HTR-8/SVneo (cell line): Measurements from ENCODE around the gene RAPGEF6.
"Not testable (repeated sequence)": the region's sequence is repeated elsewhere in the genome, so short reads cannot be mapped to it uniquely, and the experiment has no call there.

ENCODE experiments used
- DNase-seq: peaks from one replicate; pipeline ENCODE4 v3.0.0; 2011; ENCODE audit warnings: low spot score, mixed read lengths; ENCODE audit not compliant: insufficient read length
- FAIRE-seq: peaks from 2 replicates; lab custom pipeline; 2011; peaks lifted over from hg19 to GRCh38; lab: Jason Lieb, UNC

The RAPGEF6 gene

GRCh38 chr5:131611064-131611381 lies 24.0 kb downstream of the RAPGEF6 start:
- FAIRE-seq (no peak), DNase-seq (no peak)

DNA sequence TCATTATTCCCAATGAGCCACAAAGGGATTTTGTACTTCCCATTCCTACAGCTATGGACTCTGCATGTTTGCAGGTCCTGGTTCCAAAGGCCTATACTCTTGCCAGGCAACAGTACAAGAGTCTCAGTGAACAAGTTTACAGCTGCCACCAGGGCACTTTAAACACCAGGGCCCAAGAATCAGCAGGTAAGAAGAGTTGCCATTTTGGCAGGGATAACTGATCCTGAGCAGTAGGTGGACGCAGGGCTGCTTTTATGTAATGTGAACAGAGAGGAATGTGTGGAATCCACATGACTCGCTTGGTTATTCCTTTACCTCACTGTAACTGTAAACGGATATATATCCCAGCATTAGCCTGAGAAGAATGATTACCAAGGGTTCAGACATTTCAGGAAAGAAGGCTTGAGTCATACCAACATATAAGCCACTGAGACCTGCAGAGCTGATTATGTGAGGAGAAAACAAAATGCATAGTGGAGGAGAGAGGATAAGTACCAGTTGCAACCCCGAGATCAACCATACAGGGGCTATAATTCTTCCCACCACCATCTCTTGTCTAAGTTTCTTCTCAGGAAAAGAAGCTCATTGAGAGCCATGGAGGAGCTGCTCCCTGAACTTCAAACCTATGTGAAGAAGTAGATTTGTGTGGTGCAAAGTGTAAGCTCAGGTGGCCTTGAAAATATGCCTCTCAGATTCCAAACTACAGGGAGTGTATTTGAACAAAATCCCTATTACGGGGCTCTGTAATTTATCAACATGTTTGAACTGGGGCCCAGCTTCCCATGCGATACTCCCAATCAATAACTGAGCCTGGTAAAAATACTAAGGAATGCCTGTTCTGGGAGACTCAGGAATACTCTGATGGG lies 24.6 kb downstream of the RAPGEF6 start:
- FAIRE-seq (peak; percentile 31), DNase-seq (peak; percentile 75)

DNA sequence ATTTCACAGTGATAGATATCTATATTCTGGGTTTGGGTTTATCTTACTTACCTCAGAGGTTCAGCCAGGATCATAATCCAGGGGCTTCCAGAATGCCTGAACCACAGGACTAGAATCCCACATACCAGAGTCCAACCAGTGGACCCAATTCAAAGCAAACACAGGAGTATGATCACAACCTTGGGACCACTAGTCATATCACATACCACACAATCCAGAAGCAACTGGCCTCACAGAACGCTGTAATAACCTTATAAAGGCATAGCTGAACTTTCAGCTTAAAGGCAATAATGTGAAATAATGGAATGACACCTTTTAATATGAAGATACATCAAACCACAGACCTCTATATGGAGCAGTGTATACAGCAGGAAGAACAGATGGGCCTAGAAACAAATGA lies 25.3 kb downstream of the RAPGEF6 start:
- DNase-seq: no peak
- FAIRE-seq: no peak

DNA sequence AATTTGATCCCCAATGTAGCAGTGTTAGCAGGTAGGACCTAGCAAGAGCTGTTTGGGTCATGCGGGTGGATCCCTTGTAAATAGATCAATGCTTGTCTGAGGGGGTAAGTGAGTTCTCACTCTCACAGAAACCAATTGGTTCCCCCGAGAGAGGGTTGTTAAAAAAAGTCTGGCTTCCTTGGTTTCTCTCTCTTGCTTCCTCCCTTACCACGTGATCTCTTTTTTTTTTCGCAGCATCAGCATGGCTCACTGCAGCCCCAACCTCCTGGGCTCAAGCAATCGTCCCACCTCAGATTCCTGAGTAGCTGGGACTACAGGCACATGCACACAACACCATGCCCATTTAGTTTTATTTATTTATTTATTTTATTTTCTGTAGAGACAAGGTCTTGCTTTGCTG lies 26.4 kb downstream of the RAPGEF6 start:
- DNase-seq: no peak
- FAIRE-seq: no peak

GRCh38 chr5:131607903-131608540 lies 27.0 kb downstream of the RAPGEF6 start:
- FAIRE-seq (no peak), DNase-seq (no peak)

DNA sequence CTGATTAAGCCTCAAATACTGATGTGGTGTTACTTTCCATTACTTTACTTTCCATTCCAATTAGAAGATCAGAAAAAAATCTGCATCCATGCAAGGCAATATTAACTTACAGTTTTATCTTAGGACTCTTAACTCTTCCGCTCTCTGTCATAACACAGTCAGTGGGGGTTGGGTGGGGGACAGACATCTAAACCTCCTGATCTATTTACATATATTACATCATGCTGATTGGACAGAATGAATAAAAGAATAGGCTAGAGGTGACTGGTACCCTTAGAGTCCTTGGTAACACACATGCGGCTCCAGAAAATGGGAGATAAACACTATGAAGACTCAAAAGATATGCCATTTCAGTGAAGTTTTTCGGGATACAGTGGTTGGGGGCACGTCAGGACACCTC lies 27.6 kb downstream of the RAPGEF6 start:
- FAIRE-seq: no peak
- DNase-seq: no peak

DNA sequence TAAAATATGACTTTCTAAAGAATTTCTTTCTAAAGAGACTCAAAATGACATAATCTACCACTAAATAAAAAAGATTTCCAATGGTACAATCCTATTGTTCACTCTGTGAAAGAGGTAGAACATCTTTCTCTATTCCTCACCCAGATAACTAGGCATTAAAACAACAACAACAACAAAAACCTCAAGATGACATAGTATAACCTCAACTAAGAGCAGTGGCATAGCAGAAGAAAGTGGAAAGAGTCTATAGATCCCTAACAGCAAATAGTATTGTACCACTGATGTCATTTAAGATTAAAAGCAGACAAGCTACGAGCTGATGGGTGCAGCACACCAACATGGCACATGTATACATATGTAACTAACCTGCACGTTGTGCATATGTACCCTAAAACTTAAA lies 29.9 kb downstream of the RAPGEF6 start:
- no peak for DNase-seq
- FAIRE-seq: no peak

GRCh38 chr5:131595088-131596033 lies 39.7 kb downstream of the RAPGEF6 start:
- DNase-seq: no peak
- FAIRE-seq: no peak

DNA sequence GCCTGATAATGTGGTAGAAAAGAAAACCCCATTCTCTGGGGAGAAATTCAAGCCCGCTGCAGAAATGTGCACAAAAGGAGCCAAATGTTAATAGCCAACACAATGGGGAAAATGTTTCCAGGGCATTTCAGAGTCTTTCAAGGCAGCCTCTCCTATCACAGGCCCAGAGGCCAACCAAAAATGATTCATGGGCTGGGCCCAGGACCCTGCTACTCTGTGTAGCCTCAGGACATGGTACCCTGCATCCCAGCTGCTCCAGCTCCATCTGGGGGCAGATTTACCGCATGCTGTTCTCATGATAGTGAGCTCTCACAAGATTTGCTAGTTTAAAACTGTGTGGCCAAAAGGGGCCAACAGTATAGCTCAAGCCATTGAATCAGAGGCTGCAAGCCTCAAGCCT lies 41.1 kb downstream of the RAPGEF6 start:
- FAIRE-seq: no peak
- DNase-seq: no peak

- not testable (repeated sequence) for DNase-seq, FAIRE-seq
Observed at GRCh38 chr5:131593436-131593835, 41.6 kb downstream of the RAPGEF6 start.

- FAIRE-seq (peak; percentile 49), DNase-seq (peak; percentile 57)
Observed at GRCh38 chr5:131589510-131590348, 45.3 kb downstream of the RAPGEF6 start.

- DNase-seq (no peak), FAIRE-seq (no peak)
Observed at GRCh38 chr5:131587541-131587940, 47.5 kb downstream of the RAPGEF6 start.

DNA sequence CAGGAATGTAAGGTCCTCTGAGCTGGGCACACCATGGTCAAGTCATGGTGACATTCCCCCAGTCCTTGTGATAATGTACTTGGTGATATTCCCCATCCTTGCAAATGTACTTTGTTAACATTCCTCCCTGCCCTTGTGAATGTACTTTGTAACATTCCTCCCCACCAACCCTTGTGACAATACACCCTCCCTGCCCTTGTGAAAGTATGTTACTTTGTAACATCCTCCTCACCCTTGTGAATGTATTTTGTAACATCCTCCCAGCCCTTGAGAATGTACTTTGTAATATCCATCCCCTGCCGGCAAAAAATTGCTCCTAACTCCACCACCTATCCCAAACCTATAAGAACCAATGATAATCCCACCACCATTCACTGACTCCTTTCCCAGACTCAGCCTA lies 53.3 kb downstream of the RAPGEF6 start:
- DNase-seq (no peak), FAIRE-seq (no peak)

- DNase-seq (no peak), FAIRE-seq (no peak)
Observed at GRCh38 chr5:131579917-131580671, 54.9 kb downstream of the RAPGEF6 start.

- FAIRE-seq: no peak
Observed at GRCh38 chr5:131575660-131576227, 59.3 kb downstream of the RAPGEF6 start.

GRCh38 chr5:131571669-131572168 lies 63.3 kb downstream of the RAPGEF6 start:
- DNase-seq (no peak), FAIRE-seq (no peak)

More at GRCh38 chr5:131575660-131576227, 59.3 kb downstream of the RAPGEF6 start:
- no peak for DNase-seq

DNA sequence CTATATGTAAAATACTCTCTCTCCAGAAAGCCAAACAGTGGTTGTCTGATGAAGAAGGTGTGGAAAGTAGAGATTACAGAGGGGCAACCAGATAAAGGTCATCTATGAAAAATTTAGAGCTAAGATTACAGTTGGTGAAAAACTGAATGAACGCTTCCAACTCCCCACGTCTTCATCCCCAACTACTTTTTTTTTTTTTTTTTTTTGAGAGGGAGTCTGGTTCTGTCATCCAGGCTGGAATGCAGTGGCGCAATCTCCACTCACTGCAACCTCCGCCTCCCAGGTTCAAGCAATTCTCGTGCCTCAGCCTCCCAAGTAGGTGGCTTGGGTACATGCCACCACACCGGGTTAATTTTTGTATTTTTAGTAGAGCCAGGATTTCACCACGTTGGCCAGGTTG lies 64.3 kb downstream of the RAPGEF6 start:
- FAIRE-seq (no peak), DNase-seq (no peak)

DNA sequence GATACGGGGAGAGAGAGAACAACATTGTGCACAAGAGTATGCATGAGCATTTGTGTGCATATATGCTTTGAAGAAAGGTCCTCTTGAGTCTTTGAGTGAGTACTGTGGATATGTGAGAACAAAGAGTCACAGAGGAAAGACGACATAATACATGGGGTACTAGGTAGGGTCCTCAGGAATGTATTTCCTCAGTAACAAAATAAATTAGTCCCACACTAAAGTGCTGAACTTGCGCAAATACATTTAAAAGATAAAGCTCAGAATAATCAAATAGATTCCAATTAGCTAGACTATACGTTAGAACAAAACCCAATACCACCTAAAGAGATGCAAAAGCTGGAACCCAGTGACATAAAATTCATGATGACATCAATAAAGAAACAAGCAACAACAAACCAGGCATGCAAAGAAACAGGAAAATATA lies 70.8 kb downstream of the RAPGEF6 start:
- no peak for DNase-seq
- no peak for FAIRE-seq
